SJCRH30 (cell line): Measurements from ENCODE around the gene HDAC11. TPM values are rescaled to one million over a fixed set of nuclear protein-coding genes. Genes with fewer than 3 reads are reported as not detected.

ENCODE experiments used
- DNase-seq, 2 experiments: peaks; one replicate each; pipeline ENCODE4 v3.0.0-alpha.2; 2015 to 2020
- H3K27ac ChIP-seq: fragments of 250-450 bp; sonication (Bioruptor Pico); 2 replicates; pipeline ENCODE4 v1.5.1; 2020; ENCODE audit warnings: mild to moderate bottlenecking, moderate library complexity
- H3K27me3 ChIP-seq: fragments of 250-450 bp; sonication (Bioruptor Pico); 2 replicates; pipeline ENCODE4 v1.5.1; 2020; ENCODE audit warnings: mild to moderate bottlenecking, moderate library complexity
- H3K36me3 ChIP-seq: fragments of 250-450 bp; sonication (Bioruptor Pico); 2 replicates; pipeline ENCODE4 v1.5.1; 2020; ENCODE audit warnings: mild to moderate bottlenecking, moderate library complexity
- H3K4me1 ChIP-seq: fragments of 250-450 bp; sonication (Bioruptor Pico); 2 replicates; pipeline ENCODE4 v1.5.1; 2020; ENCODE audit warnings: mild to moderate bottlenecking, moderate library complexity
- H3K4me3 ChIP-seq: fragments of 250-450 bp; sonication (Bioruptor Pico); 2 replicates; pipeline ENCODE4 v1.5.1; 2020; ENCODE audit warnings: mild to moderate bottlenecking, moderate library complexity
- H3K9me3 ChIP-seq: fragments of 250-450 bp; sonication (Bioruptor Pico); replicated peaks from 2 replicates; pipeline ENCODE4 v1.5.1; 2020; ENCODE audit warnings: mild to moderate bottlenecking, moderate library complexity
- total RNA-seq: library from RNA; depleted of rRNA; stranded (reverse); fragments of >200 nt; shearing (Covaris generic); gene quantifications from 2 replicates; pipeline ENCODE4 v1.2.3, GENCODE V29; 2014

Gene HDAC11
- total RNA-seq, 1 experiment from 2014 or later, result 30.7 TPM

GRCh38 chr3:13540297-13540995, 60.3 kb downstream of the HDAC11 start:
- Histone ChIP-seq H3K27me3 (peaks cover 23% of the 10 kb centered on the region), H3K4me3 (no peak overlapping the region), H3K9me3 (no peaks in the 10 kb centered on the region), H3K27ac (no peak overlapping the region), H3K36me3 (no peaks in the 10 kb centered on the region), H3K4me1 (no peaks in the 10 kb centered on the region)
- DNase-seq, result no peak

GRCh38 chr3:13541691-13542090, 61.6 kb downstream of the HDAC11 start:
- no peak overlapping the region for H3K27ac ChIP-seq
- H3K4me3 ChIP-seq, result no peak overlapping the region
- H3K36me3 ChIP-seq, result no peaks in the 10 kb centered on the region
- DNase-seq, result no peak
- no peaks in the 10 kb centered on the region for H3K9me3 ChIP-seq
- H3K27me3 ChIP-seq, result peaks cover 28% of the 10 kb centered on the region
- no peaks in the 10 kb centered on the region; the same call in 1 of the 2 replicates for H3K4me1 ChIP-seq

GRCh38 chr3:13542142-13542541, 62.0 kb downstream of the HDAC11 start:
- no peak for DNase-seq
- H3K27ac ChIP-seq, result no peak overlapping the region
- H3K4me3 ChIP-seq, result no peak overlapping the region
- no peaks in the 10 kb centered on the region for H3K9me3 ChIP-seq
- peaks cover 28% of the 10 kb centered on the region for H3K27me3 ChIP-seq
- H3K4me1 ChIP-seq, result no peaks in the 10 kb centered on the region; the same call in 1 of the 2 replicates
- no peaks in the 10 kb centered on the region for H3K36me3 ChIP-seq

- Histone ChIP-seq H3K4me3 (no peak overlapping the region), H3K4me1 (no peaks in the 10 kb centered on the region; the same call in 1 of the 2 replicates), H3K9me3 (no peaks in the 10 kb centered on the region), H3K36me3 (no peaks in the 10 kb centered on the region), H3K27ac (no peak overlapping the region), H3K27me3 (peaks cover 31% of the 10 kb centered on the region)
- no peak for DNase-seq
Measured at GRCh38 chr3:13543253-13543652, 63.1 kb downstream of the HDAC11 start.

- H3K36me3 ChIP-seq, result no peaks in the 10 kb centered on the region
- H3K4me3 ChIP-seq, result no peak overlapping the region
- peaks cover 31% of the 10 kb centered on the region for H3K27me3 ChIP-seq
- DNase-seq, result no peak
- H3K4me1 ChIP-seq, result no peaks in the 10 kb centered on the region; the same call in 1 of the 2 replicates
- H3K9me3 ChIP-seq, result no peaks in the 10 kb centered on the region
- H3K27ac ChIP-seq, result no peak overlapping the region
Measured at GRCh38 chr3:13544293-13544831, 64.3 kb downstream of the HDAC11 start.

- no peaks in the 10 kb centered on the region; the same call in 1 of the 2 replicates for H3K4me1 ChIP-seq
- no peaks in the 10 kb centered on the region for H3K9me3 ChIP-seq
- no peaks in the 10 kb centered on the region for H3K36me3 ChIP-seq
- H3K27me3 ChIP-seq, result peaks cover 31% of the 10 kb centered on the region
- DNase-seq, result no peak
- H3K4me3 ChIP-seq, result no peak overlapping the region
- no peak overlapping the region for H3K27ac ChIP-seq
Measured at GRCh38 chr3:13544951-13545651, 65.0 kb downstream of the HDAC11 start.

- Histone ChIP-seq H3K9me3 (no peaks in the 10 kb centered on the region), H3K4me1 (no peaks in the 10 kb centered on the region; the same call in 1 of the 2 replicates), H3K36me3 (no peaks in the 10 kb centered on the region), H3K4me3 (no peak overlapping the region), H3K27ac (no peak overlapping the region), H3K27me3 (peaks cover 35% of the 10 kb centered on the region)
- DNase-seq, result no peak
Measured at GRCh38 chr3:13545952-13546454, 65.9 kb downstream of the HDAC11 start.

GRCh38 chr3:13546667-13547171, 66.6 kb downstream of the HDAC11 start:
- Histone ChIP-seq H3K4me1 (no peaks in the 10 kb centered on the region; the same call in 1 of the 2 replicates), H3K4me3 (no peak overlapping the region), H3K27me3 (peaks cover 35% of the 10 kb centered on the region), H3K9me3 (no peaks in the 10 kb centered on the region), H3K27ac (no peak overlapping the region), H3K36me3 (no peaks in the 10 kb centered on the region)
- DNase-seq, result peak; percentile 27 to 32

- Histone ChIP-seq H3K4me1 (no peaks in the 10 kb centered on the region; the same call in 1 of the 2 replicates), H3K9me3 (no peaks in the 10 kb centered on the region), H3K27me3 (peaks cover 35% of the 10 kb centered on the region), H3K36me3 (no peaks in the 10 kb centered on the region), H3K27ac (no peak overlapping the region), H3K4me3 (no peak overlapping the region)
- DNase-seq, result peak in 1 of 2 experiments; percentile 32
Measured at GRCh38 chr3:13547591-13548371, 67.7 kb downstream of the HDAC11 start.

GRCh38 chr3:13548696-13549622, 68.9 kb downstream of the HDAC11 start, which contains the start of gene FBLN2:
Gene FBLN2, plus strand, starts transcription at chr3:13549125. Its CDS starts 21,231 bp downstream, at chr3:13570356.
- DNase-seq, result no peak

GRCh38 chr3:13549623-13550422, 69.7 kb downstream of the HDAC11 start:
- Histone ChIP-seq H3K27ac (no peak overlapping the region), H3K4me3 (no peak overlapping the region), H3K27me3 (peaks cover 17% of the 10 kb centered on the region), H3K4me1 (no peaks in the 10 kb centered on the region; the same call in 1 of the 2 replicates), H3K36me3 (no peaks in the 10 kb centered on the region), H3K9me3 (no peaks in the 10 kb centered on the region)
- no peak for DNase-seq

More at GRCh38 chr3:13548696-13549622, 68.9 kb downstream of the HDAC11 start, which contains the start of gene FBLN2:
- Histone ChIP-seq H3K9me3 (no peaks in the 10 kb centered on the region), H3K36me3 (no peaks in the 10 kb centered on the region), H3K27ac (no peak within 1 kb of the TSS), H3K4me3 (no peak within 1 kb of the TSS), H3K4me1 (no peaks in the 10 kb centered on the region; the same call in 1 of the 2 replicates), H3K27me3 (peaks cover 26% of the 10 kb centered on the region)

- Histone ChIP-seq H3K27me3 (peaks cover 12% of the 10 kb centered on the region), H3K27ac (no peak overlapping the region), H3K36me3 (no peaks in the 10 kb centered on the region), H3K9me3 (no peaks in the 10 kb centered on the region), H3K4me1 (no peaks in the 10 kb centered on the region; the same call in 1 of the 2 replicates), H3K4me3 (no peak overlapping the region)
- DNase-seq, result no peak
Measured at GRCh38 chr3:13550423-13550690, 70.3 kb downstream of the HDAC11 start.
